Measurements from ENCODE around the gene IL22RA1.

The IL22RA1 gene

DNA sequence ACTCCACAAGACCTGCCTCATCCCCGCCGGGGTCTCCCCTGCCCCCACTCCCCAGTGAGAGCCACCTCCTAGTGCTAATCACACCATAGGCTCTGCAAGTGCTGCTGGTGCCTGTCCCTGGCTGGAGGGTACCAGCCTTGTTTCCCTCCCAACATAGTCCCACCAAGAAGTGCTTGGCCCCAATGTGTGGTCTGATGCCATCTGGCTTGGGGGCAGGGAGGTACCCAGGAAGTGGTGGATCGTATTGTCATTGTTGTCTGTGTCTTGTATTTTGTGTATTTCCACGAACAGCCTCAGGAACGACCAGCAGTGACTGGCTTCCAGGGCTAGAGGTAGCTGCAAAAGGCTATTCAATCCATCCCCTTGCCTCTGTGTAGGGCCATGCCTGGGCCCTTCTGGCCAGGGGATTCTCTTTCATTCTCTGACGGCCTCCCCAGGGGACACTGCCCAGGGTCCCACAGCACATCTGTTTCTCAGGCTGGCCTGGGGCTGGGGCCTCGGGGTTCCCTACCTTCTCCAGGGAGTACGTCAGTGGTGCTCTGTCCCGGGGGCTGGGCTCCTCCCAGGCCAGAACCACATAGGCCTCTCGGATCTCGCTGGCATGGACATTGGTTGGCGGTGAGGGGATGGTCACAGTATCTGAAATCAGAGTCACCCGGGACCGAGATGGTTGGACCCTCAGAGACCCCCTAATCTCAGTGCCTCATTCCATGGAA lies 53.8 kb downstream of the IL22RA1 start:
- no peak overlapping the region for H3K27ac ChIP-seq
- TF ChIP-seq, protein P1, sequence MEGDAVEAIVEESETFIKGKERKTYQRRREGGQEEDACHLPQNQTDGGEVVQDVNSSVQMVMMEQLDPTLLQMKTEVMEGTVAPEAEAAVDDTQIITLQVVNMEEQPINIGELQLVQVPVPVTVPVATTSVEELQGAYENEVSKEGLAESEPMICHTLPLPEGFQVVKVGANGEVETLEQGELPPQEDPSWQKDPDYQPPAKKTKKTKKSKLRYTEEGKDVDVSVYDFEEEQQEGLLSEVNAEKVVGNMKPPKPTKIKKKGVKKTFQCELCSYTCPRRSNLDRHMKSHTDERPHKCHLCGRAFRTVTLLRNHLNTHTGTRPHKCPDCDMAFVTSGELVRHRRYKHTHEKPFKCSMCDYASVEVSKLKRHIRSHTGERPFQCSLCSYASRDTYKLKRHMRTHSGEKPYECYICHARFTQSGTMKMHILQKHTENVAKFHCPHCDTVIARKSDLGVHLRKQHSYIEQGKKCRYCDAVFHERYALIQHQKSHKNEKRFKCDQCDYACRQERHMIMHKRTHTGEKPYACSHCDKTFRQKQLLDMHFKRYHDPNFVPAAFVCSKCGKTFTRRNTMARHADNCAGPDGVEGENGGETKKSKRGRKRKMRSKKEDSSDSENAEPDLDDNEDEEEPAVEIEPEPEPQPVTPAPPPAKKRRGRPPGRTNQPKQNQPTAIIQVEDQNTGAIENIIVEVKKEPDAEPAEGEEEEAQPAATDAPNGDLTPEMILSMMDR (conservative IDR thresholded peaks at IDR 0.05), result no peak
- no peak for TF ChIP-seq ZFX (IDR thresholded peaks at IDR 0.05)

DNA sequence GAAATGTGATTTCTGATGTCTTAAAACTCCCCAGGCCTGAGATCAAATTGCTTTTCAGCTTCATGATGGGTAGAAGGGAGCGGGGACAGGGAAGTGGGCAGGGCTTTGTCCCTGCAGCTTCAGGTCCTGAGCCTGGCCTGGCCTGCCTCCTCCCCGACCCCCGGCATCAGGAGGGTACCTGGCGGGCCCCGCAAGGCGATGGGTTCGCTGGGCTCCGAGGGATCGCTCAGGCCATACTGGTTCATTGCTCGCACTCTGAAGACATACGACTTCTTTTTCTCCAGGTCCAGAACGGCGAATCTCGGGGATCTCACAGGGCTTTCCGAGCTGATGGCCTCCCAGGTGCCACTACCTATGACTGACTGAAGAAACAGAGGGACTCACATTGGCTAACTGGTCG lies 56.5 kb downstream of the IL22RA1 start:
- TF ChIP-seq ZFX (IDR thresholded peaks at IDR 0.05), result no peak
- TF ChIP-seq, protein P1 (conservative IDR thresholded peaks at IDR 0.05), result no peak
- H3K27ac ChIP-seq, result no peak overlapping the region

DNA sequence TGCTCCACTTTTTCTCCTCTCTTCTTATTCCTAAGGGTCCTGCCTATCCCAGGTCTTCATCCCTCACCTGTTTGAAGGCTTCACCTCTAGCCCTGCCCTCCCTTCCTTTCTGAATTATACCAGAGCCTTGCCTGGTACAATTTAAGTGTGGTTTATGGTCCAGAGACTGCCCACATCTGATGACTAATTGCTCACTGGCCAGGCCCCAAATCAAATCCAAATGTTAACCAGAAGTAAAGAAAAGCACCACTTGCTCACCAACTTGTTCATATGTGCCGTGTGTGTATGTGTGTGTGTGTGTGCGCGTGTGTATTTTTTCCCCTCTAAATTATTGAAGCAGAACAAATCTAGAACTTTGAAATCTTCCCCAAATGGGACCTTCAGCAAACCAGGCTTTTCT lies 57.4 kb downstream of the IL22RA1 start:
- TF ChIP-seq, protein P1 (conservative IDR thresholded peaks at IDR 0.05), result no peak
- no peak for TF ChIP-seq ZFX (IDR thresholded peaks at IDR 0.05)
- H3K27ac ChIP-seq, result no peak overlapping the region

DNA sequence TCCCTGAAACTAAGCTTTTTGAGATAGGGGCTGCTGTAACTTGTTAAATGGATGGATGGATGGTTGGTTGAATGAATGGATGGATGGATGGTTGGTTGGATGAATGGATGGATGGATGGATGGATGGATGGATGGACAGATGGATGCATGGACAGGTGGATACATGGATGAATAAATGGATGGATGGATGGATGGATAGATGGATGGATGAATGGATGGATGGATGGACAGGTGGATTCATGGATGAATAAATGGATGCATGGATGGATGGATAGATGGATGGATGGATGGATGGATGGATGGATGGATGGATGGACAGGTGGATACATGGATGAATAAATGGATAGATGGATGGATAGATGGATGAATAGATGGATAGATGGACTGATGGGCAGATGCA lies 57.9 kb downstream of the IL22RA1 start:
- TF ChIP-seq ZFX (IDR thresholded peaks at IDR 0.05), result no peak
- TF ChIP-seq, protein P1 (conservative IDR thresholded peaks at IDR 0.05), result no peak
- no peak overlapping the region for H3K27ac ChIP-seq

DNA sequence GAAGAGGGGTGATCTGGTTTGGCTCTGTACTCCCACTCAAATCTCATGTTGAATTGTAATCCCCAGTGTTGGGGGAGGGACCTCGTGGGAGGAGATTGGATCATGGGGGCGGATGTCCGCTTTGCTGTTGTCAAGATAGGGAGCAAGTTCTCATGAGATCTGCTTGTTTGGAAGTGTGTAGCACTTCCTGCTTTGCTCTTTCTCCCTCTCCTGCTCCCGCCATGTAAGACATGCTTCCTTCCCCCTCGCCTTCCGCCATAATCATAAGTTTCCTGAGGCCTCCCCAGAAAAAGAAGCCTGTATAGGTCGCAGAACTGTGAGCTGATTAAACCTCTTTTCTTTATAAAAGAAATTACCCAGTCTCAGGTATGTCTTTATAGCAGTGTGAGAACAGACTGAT lies 58.9 kb downstream of the IL22RA1 start:
- TF ChIP-seq, protein P1 (conservative IDR thresholded peaks at IDR 0.05), result no peak
- TF ChIP-seq ZFX (IDR thresholded peaks at IDR 0.05), result no peak
- no peak overlapping the region for H3K27ac ChIP-seq

DNA sequence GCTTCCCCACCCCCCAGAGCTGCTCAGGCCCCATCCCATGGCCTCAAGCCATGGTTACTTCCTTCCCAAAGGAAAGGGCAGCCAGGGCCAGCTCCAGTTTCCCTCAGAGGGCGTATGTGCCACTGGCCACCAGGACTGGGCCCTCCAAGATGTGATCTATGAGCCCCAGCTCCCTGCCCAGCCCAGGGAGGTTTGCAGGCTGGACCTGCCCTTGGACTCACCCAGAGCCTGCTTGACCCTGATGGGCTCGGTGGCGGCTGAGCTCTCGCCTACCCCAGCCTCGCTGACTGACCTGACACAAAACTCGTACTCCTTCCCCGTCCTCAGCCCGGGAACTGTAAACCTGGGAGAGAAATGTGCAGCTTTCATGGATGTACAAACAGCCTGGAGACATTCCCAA lies 60.6 kb downstream of the IL22RA1 start:
- TF ChIP-seq, protein P1 (conservative IDR thresholded peaks at IDR 0.05), result no peak
- no peak for TF ChIP-seq ZFX (IDR thresholded peaks at IDR 0.05)
- no peak overlapping the region for H3K27ac ChIP-seq

DNA sequence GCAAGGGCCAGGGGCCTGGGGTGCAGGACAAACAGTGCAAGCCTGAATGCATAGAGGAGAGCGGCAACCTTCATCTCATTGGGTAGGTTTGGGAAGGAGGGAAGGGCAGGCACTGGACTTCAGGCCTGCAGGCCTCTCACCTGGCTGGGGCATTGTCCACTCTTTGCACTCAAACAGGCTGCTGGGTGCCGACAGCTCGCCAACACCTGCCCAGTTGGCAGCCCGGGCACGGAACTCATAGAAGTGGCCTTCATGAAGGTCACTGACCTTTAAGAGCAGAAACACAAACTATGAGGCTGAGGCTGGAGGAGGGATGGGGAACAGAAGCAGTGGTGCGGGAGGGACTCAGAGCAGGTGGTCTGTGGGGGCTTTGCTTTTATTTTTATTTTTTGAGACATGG lies 61.8 kb downstream of the IL22RA1 start:
- no peak overlapping the region for H3K27ac ChIP-seq

More for the DNA sequence above, 61.8 kb downstream of the IL22RA1 start:
- TF ChIP-seq ZFX (IDR thresholded peaks at IDR 0.05), result no peak
- TF ChIP-seq, protein P1 (conservative IDR thresholded peaks at IDR 0.05), result no peak

All from C4-2B (cell line).